ENCODE results near the gene FMN2. TPM values are rescaled to one million over a fixed set of nuclear protein-coding genes. Genes with fewer than 3 reads are reported as not detected.

Gene FMN2
- total and polyA plus RNA-seq, 8 donors, result 0.20 to 2.1 (median 1.2) TPM

DNA sequence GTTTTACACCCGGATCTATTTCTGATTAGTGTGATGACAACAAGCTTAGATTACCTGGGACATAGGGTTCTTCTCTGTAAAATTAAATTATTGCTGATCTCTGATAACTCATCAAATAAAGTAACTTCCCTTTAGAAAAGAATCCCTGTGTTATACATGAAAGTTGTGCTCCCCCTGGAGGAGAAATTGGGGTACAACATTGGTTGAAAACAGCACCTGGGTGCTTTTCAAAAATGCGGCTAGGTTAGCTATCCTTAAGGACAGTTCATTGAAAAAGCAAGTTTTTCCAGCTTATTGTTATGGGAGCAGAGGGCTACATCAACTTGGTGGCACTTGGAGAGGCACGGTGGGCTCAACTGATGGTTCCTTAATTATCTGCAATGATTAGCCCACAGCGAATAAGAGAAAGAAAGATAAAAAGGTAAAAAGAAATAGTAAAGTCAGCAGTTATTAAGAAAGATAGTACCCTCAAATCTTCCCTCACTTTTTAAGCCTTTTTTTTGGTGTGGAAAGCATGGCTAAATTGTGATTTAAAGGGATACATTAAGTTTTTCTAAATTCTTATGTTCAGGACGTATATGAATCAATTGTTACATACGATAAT is 97.8 kb downstream of the FMN2 start:
- peak; percentile 44 for ATAC-seq
- intact Hi-C loops (cut with DNase I), result no loop called here
- no peaks in the 10 kb centered on the region for H3K9me3 ChIP-seq
- DNase-seq, result peak in 2 of 4 donors; percentile 22 to 36
- TF ChIP-seq, protein P1, sequence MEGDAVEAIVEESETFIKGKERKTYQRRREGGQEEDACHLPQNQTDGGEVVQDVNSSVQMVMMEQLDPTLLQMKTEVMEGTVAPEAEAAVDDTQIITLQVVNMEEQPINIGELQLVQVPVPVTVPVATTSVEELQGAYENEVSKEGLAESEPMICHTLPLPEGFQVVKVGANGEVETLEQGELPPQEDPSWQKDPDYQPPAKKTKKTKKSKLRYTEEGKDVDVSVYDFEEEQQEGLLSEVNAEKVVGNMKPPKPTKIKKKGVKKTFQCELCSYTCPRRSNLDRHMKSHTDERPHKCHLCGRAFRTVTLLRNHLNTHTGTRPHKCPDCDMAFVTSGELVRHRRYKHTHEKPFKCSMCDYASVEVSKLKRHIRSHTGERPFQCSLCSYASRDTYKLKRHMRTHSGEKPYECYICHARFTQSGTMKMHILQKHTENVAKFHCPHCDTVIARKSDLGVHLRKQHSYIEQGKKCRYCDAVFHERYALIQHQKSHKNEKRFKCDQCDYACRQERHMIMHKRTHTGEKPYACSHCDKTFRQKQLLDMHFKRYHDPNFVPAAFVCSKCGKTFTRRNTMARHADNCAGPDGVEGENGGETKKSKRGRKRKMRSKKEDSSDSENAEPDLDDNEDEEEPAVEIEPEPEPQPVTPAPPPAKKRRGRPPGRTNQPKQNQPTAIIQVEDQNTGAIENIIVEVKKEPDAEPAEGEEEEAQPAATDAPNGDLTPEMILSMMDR (IDR thresholded peaks at IDR 0.05), result peak; percentile 64 to 71
- no peaks in the 10 kb centered on the region for H3K4me1 ChIP-seq
- H3K27ac ChIP-seq, result no peak overlapping the region
- no peak overlapping the region for H3K4me3 ChIP-seq
- H3K27me3 ChIP-seq, result peaks cover 3 to 20% of the 10 kb centered on the region in 2 donors
- H3K36me3 ChIP-seq, result no peaks in the 10 kb centered on the region

DNA sequence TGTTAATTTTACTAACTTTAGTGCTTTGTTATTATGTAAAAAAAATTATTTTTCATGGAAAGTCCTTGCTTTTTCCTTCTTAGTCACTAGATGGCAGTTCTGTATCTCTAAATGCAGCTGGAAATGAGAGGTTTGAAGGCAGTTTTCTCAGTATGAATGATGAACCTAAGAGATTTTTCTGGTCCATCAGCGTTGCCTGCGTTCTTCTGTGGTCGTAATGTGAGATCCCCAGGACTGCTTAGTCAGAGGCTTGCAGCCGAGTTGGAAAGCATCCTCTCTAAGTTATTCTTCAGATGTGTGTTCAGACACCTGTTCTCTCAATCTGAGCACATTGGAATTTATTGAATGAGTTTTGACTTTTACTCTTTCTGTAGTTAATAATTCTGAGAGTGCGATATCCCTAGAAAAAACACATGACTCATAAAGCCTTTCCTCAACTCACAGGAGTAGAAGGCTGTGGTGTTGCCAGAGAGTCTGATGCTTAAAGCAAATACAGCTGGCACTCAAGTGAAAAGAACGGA is 99.3 kb downstream of the FMN2 start:
- no peaks in the 10 kb centered on the region for H3K36me3 ChIP-seq
- H3K9me3 ChIP-seq, result no peaks in the 10 kb centered on the region
- no peak overlapping the region for H3K27ac ChIP-seq
- H3K4me1 ChIP-seq, result no peaks in the 10 kb centered on the region
- peaks cover 0 to 11% of the 10 kb centered on the region in 2 donors for H3K27me3 ChIP-seq
- no peak overlapping the region for H3K4me3 ChIP-seq
- ATAC-seq (peak; percentile 84), DNase-seq (peak in 2 of 4 donors; percentile 34 to 47)
- TF ChIP-seq, protein P1 (IDR thresholded peaks at IDR 0.05), result peak in 1 of 2 donors; percentile 26
- intact Hi-C loops (cut with DNase I), result no loop called here

DNA sequence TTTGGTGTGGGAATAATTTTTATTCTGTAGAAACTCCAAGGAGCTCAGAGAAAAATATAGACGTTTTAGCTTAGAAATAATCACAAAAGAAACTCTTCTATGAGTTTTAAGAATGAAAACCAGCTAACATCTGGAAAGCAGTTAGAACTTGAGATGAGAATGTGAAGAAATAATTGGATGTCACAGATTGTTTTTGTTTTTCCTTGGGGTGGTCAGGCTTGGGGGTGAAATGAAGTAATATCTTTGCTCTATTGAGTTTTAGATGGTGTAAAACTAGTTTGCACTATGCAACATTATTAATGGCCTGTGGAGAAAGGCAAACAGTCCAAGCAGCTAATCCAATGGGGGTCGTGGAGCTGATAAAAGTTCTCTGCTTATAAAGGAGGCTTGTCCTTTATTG is 101.2 kb downstream of the FMN2 start:
- Histone ChIP-seq H3K4me1 (no peaks in the 10 kb centered on the region), H3K36me3 (no peaks in the 10 kb centered on the region), H3K4me3 (no peak overlapping the region), H3K27me3 (no peaks in the 10 kb centered on the region), H3K9me3 (no peaks in the 10 kb centered on the region), H3K27ac (no peak overlapping the region)
- DNase-seq, result no peak
- no peak for ATAC-seq
- intact Hi-C loops (cut with DNase I), result no loop called here
- TF ChIP-seq, protein P1 (IDR thresholded peaks at IDR 0.05), result no peak

DNA sequence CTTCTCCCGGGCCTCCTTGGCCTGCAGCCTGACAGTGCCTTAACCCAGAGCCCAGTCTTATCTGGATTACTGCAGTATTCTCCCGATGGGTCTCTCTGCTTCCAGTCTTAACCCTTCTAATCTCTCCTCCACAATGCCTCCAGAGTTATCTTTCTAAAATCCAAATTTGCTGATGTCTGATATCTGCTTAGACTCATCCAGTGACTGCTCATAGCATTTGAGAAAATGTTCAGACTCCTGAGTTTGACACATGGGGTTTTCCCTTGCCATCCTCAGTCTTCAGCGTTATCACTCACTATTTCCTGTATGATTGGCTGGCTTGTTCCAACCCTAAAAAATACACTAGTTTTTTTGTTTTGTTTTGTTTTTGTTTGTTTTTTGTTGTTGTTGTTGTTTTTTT is 102.0 kb downstream of the FMN2 start:
- intact Hi-C loops (cut with DNase I), result no loop called here
- H3K4me3 ChIP-seq, result no peak overlapping the region
- ATAC-seq (no peak), DNase-seq (no peak)
- no peaks in the 10 kb centered on the region for H3K36me3 ChIP-seq
- H3K9me3 ChIP-seq, result no peaks in the 10 kb centered on the region
- TF ChIP-seq, protein P1 (IDR thresholded peaks at IDR 0.05), result no peak
- H3K4me1 ChIP-seq, result no peaks in the 10 kb centered on the region
- no peaks in the 10 kb centered on the region for H3K27me3 ChIP-seq
- no peak overlapping the region for H3K27ac ChIP-seq

DNA sequence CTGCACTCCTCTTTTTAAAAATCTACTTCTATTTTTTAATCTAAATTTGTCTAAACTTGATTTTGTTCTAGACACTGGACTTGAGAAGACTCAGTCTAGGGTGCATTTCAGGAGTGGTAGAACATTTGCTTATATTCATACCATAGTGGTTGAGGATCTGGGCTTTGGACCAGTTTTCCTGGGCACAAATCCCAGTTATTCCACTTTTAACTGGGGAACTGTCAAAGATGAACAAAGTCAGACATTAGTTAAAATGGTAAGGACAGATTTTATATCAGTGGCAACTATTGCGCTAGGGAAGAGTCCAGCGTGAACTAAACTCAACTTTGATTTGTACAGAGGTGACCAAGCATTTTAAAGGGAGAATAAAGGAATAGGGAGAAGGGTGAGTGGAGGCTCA is 102.4 kb downstream of the FMN2 start:
- Histone ChIP-seq H3K27ac (no peak overlapping the region), H3K9me3 (no peaks in the 10 kb centered on the region), H3K27me3 (no peaks in the 10 kb centered on the region), H3K4me3 (no peak overlapping the region), H3K4me1 (no peaks in the 10 kb centered on the region), H3K36me3 (no peaks in the 10 kb centered on the region)
- no peak for DNase-seq
- intact Hi-C loops (cut with DNase I), result no loop called here
- TF ChIP-seq, protein P1 (IDR thresholded peaks at IDR 0.05), result no peak
- ATAC-seq, result peak; percentile 10

Data from left lung (tissue), 10 donors.